Activated T-helper 2 cell treated with anti-CD3 and anti-CD28 coated beads, Interferon-gamma antibody, Interleukin-2, Interleukin-4, amounts not matched to agents 10 μg/mL and 5 μg/mL and 100 μg/mL, durations not matched to agents 14 hours and 24 hours and 36 hours (primary cell): ENCODE measurements around the gene REEP1. TPM values are rescaled to one million over a fixed set of nuclear protein-coding genes. Genes with fewer than 3 reads are reported as not detected.
A peak's percentile ranks its signal among the peaks of the same experiment; 100 is the strongest.
"Not testable (repeated sequence)": the region's sequence is repeated elsewhere in the genome, so short reads cannot be mapped to it uniquely, and the experiment has no call there.

Experiments used
- DNase-seq: peaks from one replicate; pipeline ENCODE4 v3.0.0; 2021; ENCODE audit warnings: low spot score
- H3K27ac Mint-ChIP-seq: one replicate; pipeline ENCODE4 v1.8.0; 2021; ENCODE audit warnings: mixed read lengths
- H3K27me3 Mint-ChIP-seq: one replicate; pipeline ENCODE4 v1.8.0; 2021; ENCODE audit warnings: low read depth, mixed read lengths
- H3K36me3 Mint-ChIP-seq: one replicate; pipeline ENCODE4 v1.8.0; 2021; ENCODE audit warnings: low read depth, mixed read lengths
- H3K4me1 Mint-ChIP-seq: one replicate; pipeline ENCODE4 v1.8.0; 2021; ENCODE audit warnings: low read depth, mixed read lengths
- H3K4me3 Mint-ChIP-seq: one replicate; pipeline ENCODE4 v1.8.0; 2021; ENCODE audit warnings: low read depth, mild to moderate bottlenecking, moderate library complexity, mixed read lengths
- H3K9me3 Mint-ChIP-seq: one replicate; pipeline ENCODE4 v1.8.0; 2021; ENCODE audit warnings: mixed read lengths
- intact Hi-C: fragments of 100-400 bp; cut with micrococcal nuclease; formaldehyde crosslinking; loops from one replicate; pipeline ENCODE4 v1.15.1; 2023
- total RNA-seq: library from RNA; stranded (reverse); gene quantifications from 2 replicates; pipeline ENCODE4 v1.2.3, GENCODE V29; 2022

The REEP1 gene
- total RNA-seq, 1 donor from 2014 or later, result 0.71 TPM

- DNase-seq, H3K27ac Mint-ChIP-seq, H3K27me3 Mint-ChIP-seq, H3K9me3 Mint-ChIP-seq, H3K4me3 Mint-ChIP-seq, H3K36me3 Mint-ChIP-seq, intact Hi-C loops: not testable (repeated sequence)
- H3K4me1 Mint-ChIP-seq, result peaks cover 11% of the 10 kb centered on the region
Measured at GRCh38 chr2:86228574-86228973, 108.9 kb downstream of the REEP1 start.

GRCh38 chr2:86227685-86228084, 109.7 kb downstream of the REEP1 start:
- no peaks in the 10 kb centered on the region for H3K27me3 Mint-ChIP-seq
- intact Hi-C loops, result no loop called here
- H3K36me3 Mint-ChIP-seq, result no peaks in the 10 kb centered on the region
- H3K9me3 Mint-ChIP-seq, result no peaks in the 10 kb centered on the region
- peaks cover 11% of the 10 kb centered on the region for H3K4me1 Mint-ChIP-seq
- DNase-seq, result no peak
- H3K4me3 Mint-ChIP-seq, result no peak overlapping the region
- no peak overlapping the region for H3K27ac Mint-ChIP-seq

- intact Hi-C loops, result no loop called here
- H3K27me3 Mint-ChIP-seq, result no peaks in the 10 kb centered on the region
- no peaks in the 10 kb centered on the region for H3K9me3 Mint-ChIP-seq
- H3K36me3 Mint-ChIP-seq, result no peaks in the 10 kb centered on the region
- no peak overlapping the region for H3K4me3 Mint-ChIP-seq
- no peak for DNase-seq
- peaks cover 11% of the 10 kb centered on the region for H3K4me1 Mint-ChIP-seq
- no peak overlapping the region for H3K27ac Mint-ChIP-seq
Measured at GRCh38 chr2:86226636-86227520, 110.5 kb downstream of the REEP1 start.

- Mint-ChIP-seq H3K4me3 (no peak overlapping the region), H3K27me3 (no peaks in the 10 kb centered on the region), H3K27ac (peak overlapping the region; percentile 30), H3K4me1 (peaks cover 11% of the 10 kb centered on the region), H3K9me3 (no peaks in the 10 kb centered on the region), H3K36me3 (no peaks in the 10 kb centered on the region)
- intact Hi-C loops, result no loop called here
- DNase-seq, result no peak
Measured at GRCh38 chr2:86226070-86226469, 111.4 kb downstream of the REEP1 start.

- no peak overlapping the region for H3K4me3 Mint-ChIP-seq
- peak; percentile 57 for DNase-seq
- peak overlapping the region; percentile 89 for H3K27ac Mint-ChIP-seq
- peaks cover 13% of the 10 kb centered on the region for H3K4me1 Mint-ChIP-seq
- no peaks in the 10 kb centered on the region for H3K36me3 Mint-ChIP-seq
- no peaks in the 10 kb centered on the region for H3K27me3 Mint-ChIP-seq
- H3K9me3 Mint-ChIP-seq, result no peaks in the 10 kb centered on the region
- intact Hi-C loops, result no loop called here
Measured at GRCh38 chr2:86225581-86225980, 111.8 kb downstream of the REEP1 start.

- Mint-ChIP-seq H3K4me1 (peaks cover 13% of the 10 kb centered on the region), H3K27me3 (no peaks in the 10 kb centered on the region), H3K36me3 (no peaks in the 10 kb centered on the region), H3K9me3 (no peaks in the 10 kb centered on the region), H3K4me3 (no peak overlapping the region), H3K27ac (peak overlapping the region; percentile 89)
- DNase-seq, result no peak
- intact Hi-C loops, result loop anchor here (5.0 kb wide), 1 partner anchor 143 kb away; no protein-coding TSS in a partner anchor
Measured at GRCh38 chr2:86224645-86225355, 112.6 kb downstream of the REEP1 start.

GRCh38 chr2:86223927-86224560, 113.4 kb downstream of the REEP1 start:
- no peak overlapping the region for H3K4me3 Mint-ChIP-seq
- H3K27ac Mint-ChIP-seq, result no peak overlapping the region
- H3K27me3 Mint-ChIP-seq, result no peaks in the 10 kb centered on the region
- H3K4me1 Mint-ChIP-seq, result peaks cover 13% of the 10 kb centered on the region
- H3K36me3 Mint-ChIP-seq, result no peaks in the 10 kb centered on the region
- intact Hi-C loops, result loop anchor here (5.0 kb wide), 1 partner anchor 143 kb away; no protein-coding TSS in a partner anchor
- no peak for DNase-seq
- no peaks in the 10 kb centered on the region for H3K9me3 Mint-ChIP-seq

GRCh38 chr2:86223140-86223926, 114.1 kb downstream of the REEP1 start:
- no peak for DNase-seq
- H3K27ac Mint-ChIP-seq, result no peak overlapping the region
- no peak overlapping the region for H3K4me3 Mint-ChIP-seq
- H3K27me3 Mint-ChIP-seq, result no peaks in the 10 kb centered on the region
- peaks cover 13% of the 10 kb centered on the region for H3K4me1 Mint-ChIP-seq
- H3K36me3 Mint-ChIP-seq, result no peaks in the 10 kb centered on the region
- intact Hi-C loops, result loop anchor here (5.0 kb wide), 1 partner anchor 144 kb away; no protein-coding TSS in a partner anchor
- no peaks in the 10 kb centered on the region for H3K9me3 Mint-ChIP-seq

GRCh38 chr2:86221066-86221684, 116.3 kb downstream of the REEP1 start:
- DNase-seq, result peak; percentile 32
- peaks cover 23% of the 10 kb centered on the region for H3K4me1 Mint-ChIP-seq
- intact Hi-C loops, result loop anchor here (1.0 to 5.0 kb wide), 2 partner anchors 76 to 146 kb away; no protein-coding TSS in a partner anchor
- no peaks in the 10 kb centered on the region for H3K27me3 Mint-ChIP-seq
- peaks cover 4% of the 10 kb centered on the region for H3K36me3 Mint-ChIP-seq
- no peak overlapping the region for H3K4me3 Mint-ChIP-seq
- no peak overlapping the region for H3K27ac Mint-ChIP-seq
- peaks cover 5% of the 10 kb centered on the region for H3K9me3 Mint-ChIP-seq

GRCh38 chr2:86219896-86220295, 117.5 kb downstream of the REEP1 start:
- Mint-ChIP-seq H3K27ac (no peak overlapping the region), H3K4me3 (no peak overlapping the region), H3K27me3 (no peaks in the 10 kb centered on the region), H3K9me3 (peaks cover 5% of the 10 kb centered on the region), H3K4me1 (peaks cover 18% of the 10 kb centered on the region), H3K36me3 (peaks cover 4% of the 10 kb centered on the region)
- no peak for DNase-seq
- intact Hi-C loops, result loop anchor here (5.0 kb wide), 1 partner anchor 147 kb away; no protein-coding TSS in a partner anchor

GRCh38 chr2:86218124-86218523, 119.3 kb downstream of the REEP1 start:
- no peak overlapping the region for H3K4me3 Mint-ChIP-seq
- H3K4me1 Mint-ChIP-seq, result peaks cover 13% of the 10 kb centered on the region
- H3K9me3 Mint-ChIP-seq, result peaks cover 5% of the 10 kb centered on the region
- no peaks in the 10 kb centered on the region for H3K27me3 Mint-ChIP-seq
- DNase-seq, result no peak
- H3K36me3 Mint-ChIP-seq, result peaks cover 17% of the 10 kb centered on the region
- no peak overlapping the region for H3K27ac Mint-ChIP-seq
- intact Hi-C loops, result no loop called here
